Left lung (tissue), 10 donors: ENCODE data around the gene C9orf72. TPM values are rescaled to one million over a fixed set of nuclear protein-coding genes. Genes with fewer than 3 reads are reported as not detected.

Source experiments
- ATAC-seq: fragments of 200-7000 bp; cut with Tn5 transposase; one replicate; pipeline ENCODE4 v1.9.1; 2020; ENCODE audit warnings: moderate library complexity
- DNase-seq, 4 donors: peaks; one replicate each; pipeline ENCODE4 v3.0.0-alpha.2; 2013 to 2020
- H3K27ac ChIP-seq, 2 donors: fragments of 200-600 bp; sonication (generic) in 1 of 2; one replicate each; pipeline versions ENCODE4 v1.5.0 to v1.8.0; 2020 to 2021
- H3K27me3 ChIP-seq, 2 donors: fragments of 200-600 bp; sonication (generic) in 1 of 2; one replicate each; pipeline versions ENCODE4 v1.5.0 to v1.8.0; 2020 to 2021
- H3K36me3 ChIP-seq, 2 donors: fragments of 200-600 bp; sonication (generic) in 1 of 2; one replicate each; pipeline versions ENCODE4 v1.5.0 to v1.8.0; 2020 to 2021
- H3K4me1 ChIP-seq, 2 donors: fragments of 200-600 bp; one replicate each; pipeline ENCODE4 v1.8.0; 2021
- H3K4me3 ChIP-seq, 2 donors: fragments of 200-600 bp; sonication (generic) in 1 of 2; one replicate each; pipeline versions ENCODE4 v1.5.0 to v1.8.0; 2020 to 2021; ENCODE audit warnings: mild to moderate bottlenecking in 1 of 2
- H3K9me3 ChIP-seq, 2 donors: fragments of 200-600 bp; sonication (generic) in 1 of 2; one replicate each; pipeline versions ENCODE4 v1.5.0 to v1.8.0; 2020 to 2021
- intact Hi-C, 2 donors: fragments of 100-400 bp; cut with DNase I; formaldehyde crosslinking; loops; one replicate each; pipeline versions ENCODE4 v1.11.2 to v1.14.2; 2022
- polyA plus RNA-seq, 6 donors: library from polyadenylated mRNA; unstranded; fragments of 120-200 nt; gene quantifications; one replicate each; pipeline ENCODE4 v1.2.1, GENCODE V29; 2013; ENCODE audit not compliant: insufficient read length in 6 of 6
- total RNA-seq, 2 donors: library from RNA; stranded (reverse); fragmentation: NEBNext Ultra II Directional; extraction: Animal tissue kit (Norgen Biotek cat#: 25700); gene quantifications; one replicate each; pipeline ENCODE4 v1.2.1, GENCODE V29; 2021
- TF ChIP-seq, protein P1 (sequence below), 2 donors: fragments of 200-600 bp; sonication (generic) in 1 of 2; IDR thresholded peaks; one replicate each; pipeline versions ENCODE4 v1.5.0 to v1.8.0; 2021; ENCODE audit warnings: antibody characterized with exemption in 2 of 2
- donor health status: DM: no; HTN: yes; CAD: no.
- donor health status: DM: no; HTN: no; CAD: no.

The C9orf72 gene
- total and polyA plus RNA-seq, 8 donors: 17.1 to 32.4 (median 23.5) TPM

- Histone ChIP-seq H3K4me3 (peak overlapping the region; percentile 70 to 81), H3K36me3 (no peaks in the 10 kb centered on the region), H3K9me3 (no peaks in the 10 kb centered on the region), H3K27ac (peak overlapping the region; percentile 76 to 87), H3K4me1 (peaks cover 4 to 26% of the 10 kb centered on the region in 2 donors), H3K27me3 (peaks cover 0 to 26% of the 10 kb centered on the region in 2 donors)
- peak; percentile 59 to 80 (median 76) for DNase-seq
- TF ChIP-seq, protein P1, sequence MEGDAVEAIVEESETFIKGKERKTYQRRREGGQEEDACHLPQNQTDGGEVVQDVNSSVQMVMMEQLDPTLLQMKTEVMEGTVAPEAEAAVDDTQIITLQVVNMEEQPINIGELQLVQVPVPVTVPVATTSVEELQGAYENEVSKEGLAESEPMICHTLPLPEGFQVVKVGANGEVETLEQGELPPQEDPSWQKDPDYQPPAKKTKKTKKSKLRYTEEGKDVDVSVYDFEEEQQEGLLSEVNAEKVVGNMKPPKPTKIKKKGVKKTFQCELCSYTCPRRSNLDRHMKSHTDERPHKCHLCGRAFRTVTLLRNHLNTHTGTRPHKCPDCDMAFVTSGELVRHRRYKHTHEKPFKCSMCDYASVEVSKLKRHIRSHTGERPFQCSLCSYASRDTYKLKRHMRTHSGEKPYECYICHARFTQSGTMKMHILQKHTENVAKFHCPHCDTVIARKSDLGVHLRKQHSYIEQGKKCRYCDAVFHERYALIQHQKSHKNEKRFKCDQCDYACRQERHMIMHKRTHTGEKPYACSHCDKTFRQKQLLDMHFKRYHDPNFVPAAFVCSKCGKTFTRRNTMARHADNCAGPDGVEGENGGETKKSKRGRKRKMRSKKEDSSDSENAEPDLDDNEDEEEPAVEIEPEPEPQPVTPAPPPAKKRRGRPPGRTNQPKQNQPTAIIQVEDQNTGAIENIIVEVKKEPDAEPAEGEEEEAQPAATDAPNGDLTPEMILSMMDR (IDR thresholded peaks at IDR 0.05): no peak
- intact Hi-C loops: loop anchor here in 1 of 2 donors (5.0 kb wide), 1 partner anchor 192 kb away; no protein-coding TSS in a partner anchor
- ATAC-seq: peak; percentile 74
Measured at GRCh38 chr9:27528886-27529315, 44.4 kb downstream of the C9orf72 start.

DNA sequence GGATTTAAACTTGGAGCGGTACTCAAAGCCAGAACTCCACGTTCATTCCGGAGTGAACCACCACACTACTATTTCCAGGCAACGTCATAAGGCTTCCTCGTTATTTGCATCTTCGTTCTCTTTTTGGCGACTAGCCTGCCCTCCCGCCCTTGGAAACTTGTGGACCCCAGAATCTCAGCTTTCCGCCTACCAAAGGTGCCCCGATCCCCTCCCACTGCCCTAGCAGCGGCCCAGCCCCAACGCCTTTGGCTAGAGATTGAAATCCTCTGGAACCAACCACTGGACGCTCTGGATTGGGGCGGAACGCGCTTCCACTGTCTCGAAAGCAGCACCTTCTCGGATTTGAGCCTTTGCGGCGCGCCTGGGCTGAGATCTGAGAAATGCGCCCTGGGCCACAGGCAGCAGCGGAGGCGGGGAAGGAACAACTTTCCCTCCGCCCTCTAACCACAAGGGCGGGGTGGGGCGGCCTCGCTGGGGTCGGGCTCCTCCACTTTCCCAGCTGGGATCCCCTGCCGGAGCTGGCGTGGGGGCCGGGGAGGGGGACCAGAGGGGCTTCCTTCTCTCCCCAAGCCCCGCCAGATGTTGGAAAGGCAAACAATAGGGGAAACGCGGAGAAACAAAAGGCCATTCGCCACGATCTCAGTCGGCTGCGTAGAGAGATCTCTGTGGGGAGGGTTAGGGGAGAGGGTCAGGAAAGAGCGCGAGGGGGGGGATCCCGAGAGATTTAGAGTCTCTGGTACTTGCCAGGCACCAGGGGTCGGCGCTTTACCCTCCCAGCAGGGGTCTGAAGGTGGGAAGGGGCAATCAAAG, 45.0 kb downstream of the C9orf72 start:
- intact Hi-C loops: loop anchor here in 1 of 2 donors (5.0 kb wide), 1 partner anchor 191 kb away; no protein-coding TSS in a partner anchor
- DNase-seq (peak; percentile 59 to 91 (median 86)), ATAC-seq (peak; percentile 90)

GRCh38 chr9:27527702-27528075, 45.6 kb downstream of the C9orf72 start:
- Histone ChIP-seq H3K4me1 (peaks cover 0 to 26% of the 10 kb centered on the region in 2 donors), H3K27me3 (peaks cover 0 to 26% of the 10 kb centered on the region in 2 donors), H3K4me3 (peak overlapping the region; percentile 70 to 81), H3K36me3 (no peaks in the 10 kb centered on the region), H3K27ac (peak overlapping the region; percentile 76 to 87), H3K9me3 (no peaks in the 10 kb centered on the region)
- intact Hi-C loops: loop anchor here in 1 of 2 donors (5.0 kb wide), 1 partner anchor 190 kb away; no protein-coding TSS in a partner anchor
- DNase-seq (peak in 1 of 4 donors; percentile 47), ATAC-seq (peak; percentile 1)
- TF ChIP-seq, protein P1 (IDR thresholded peaks at IDR 0.05): no peak

More for the DNA sequence above, 45.0 kb downstream of the C9orf72 start:
- TF ChIP-seq, protein P1 (IDR thresholded peaks at IDR 0.05): no peak
- Histone ChIP-seq H3K27ac (peak overlapping the region; percentile 76 to 87), H3K36me3 (no peaks in the 10 kb centered on the region), H3K4me3 (peak overlapping the region; percentile 70 to 81), H3K27me3 (peaks cover 0 to 26% of the 10 kb centered on the region in 2 donors), H3K9me3 (no peaks in the 10 kb centered on the region), H3K4me1 (peaks cover under 1 to 26% of the 10 kb centered on the region in 2 donors)

DNA sequence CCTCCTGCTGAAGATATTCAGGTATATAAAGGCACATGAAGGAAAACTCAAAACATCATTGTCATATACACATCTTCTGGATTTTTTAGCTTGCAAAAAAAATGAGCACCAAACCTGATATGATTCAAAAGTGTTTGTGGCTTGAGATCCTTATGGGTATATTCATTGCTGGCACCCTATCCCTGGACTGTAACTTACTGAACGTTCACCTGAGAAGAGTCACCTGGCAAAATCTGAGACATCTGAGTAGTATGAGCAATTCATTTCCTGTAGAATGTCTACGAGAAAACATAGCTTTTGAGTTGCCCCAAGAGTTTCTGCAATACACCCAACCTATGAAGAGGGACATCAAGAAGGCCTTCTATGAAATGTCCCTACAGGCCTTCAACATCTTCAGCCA, 49.0 kb downstream of the C9orf72 start, which contains the start of gene IFNK:
TSS of gene IFNK (plus strand) at position 55 of the 400 bp plus-strand sequence. CDS start at position 102, 47 bp downstream.
- TF ChIP-seq, protein P1 (IDR thresholded peaks at IDR 0.05): no peak
- Histone ChIP-seq H3K27me3 (peaks cover 0 to 18% of the 10 kb centered on the region in 2 donors), H3K9me3 (no peaks in the 10 kb centered on the region), H3K36me3 (no peaks in the 10 kb centered on the region), H3K4me3 (no peak within 1 kb of the TSS), H3K4me1 (peaks cover 0 to 17% of the 10 kb centered on the region in 2 donors), H3K27ac (no peak within 1 kb of the TSS)
- ATAC-seq (no peak), DNase-seq (no peak)
- intact Hi-C loops: no loop called here

DNA sequence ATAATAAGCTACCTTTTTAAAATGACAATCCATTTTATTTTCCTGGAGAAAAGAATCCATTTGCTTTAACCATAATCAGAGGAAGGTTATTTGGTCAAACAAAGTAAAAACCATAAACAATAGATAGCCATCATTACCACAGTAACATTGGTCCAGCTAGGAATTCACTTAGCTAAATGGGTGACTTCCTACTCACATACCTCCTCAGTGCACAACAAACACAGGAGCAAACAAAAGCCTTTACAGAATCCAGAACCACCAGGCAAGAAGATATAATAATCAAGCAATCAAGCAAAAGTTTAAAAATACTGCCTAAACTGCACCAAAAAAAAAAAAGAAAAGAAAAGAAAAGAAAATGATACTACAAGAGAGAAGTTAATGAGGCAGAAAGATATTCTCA, 50.1 kb downstream of the C9orf72 start:
- no peak for ATAC-seq
- TF ChIP-seq, protein P1 (IDR thresholded peaks at IDR 0.05): no peak
- no peak for DNase-seq
- Histone ChIP-seq H3K4me1 (peaks cover 0 to 7% of the 10 kb centered on the region in 2 donors), H3K9me3 (no peaks in the 10 kb centered on the region), H3K27me3 (peaks cover 0 to 7% of the 10 kb centered on the region in 2 donors), H3K36me3 (no peaks in the 10 kb centered on the region), H3K27ac (no peak overlapping the region), H3K4me3 (no peak overlapping the region)
- intact Hi-C loops: no loop called here
